Astrocyte (in vitro differentiated cells and primary cell): ENCODE measurements around the gene ZNF783. TPM values are rescaled to one million over a fixed set of nuclear protein-coding genes. Genes with fewer than 3 reads are reported as not detected.
"Not testable (repeated sequence)": the region's sequence is repeated elsewhere in the genome, so short reads cannot be mapped to it uniquely, and the experiment has no call there.

Experiments used
- DNase-seq: peaks from one replicate; pipeline ENCODE4 v3.0.0-alpha.2; 2010; ENCODE audit warnings: low read depth
- FAIRE-seq: peaks from 2 replicates; lab custom pipeline; 2011; peaks lifted over from hg19 to GRCh38; lab: Jason Lieb, UNC
- H2AFZ ChIP-seq: 2 replicates; pipeline ENCODE4 v1.6.0; 2012; ENCODE audit warnings: low read depth, low read length, inconsistent platforms
- H3K27ac ChIP-seq: 2 replicates; pipeline ENCODE4 v1.5.1; 2011; ENCODE audit warnings: low read depth, low read length, inconsistent platforms
- H3K27me3 ChIP-seq: 2 replicates; pipeline ENCODE4 v1.6.0; 2011; ENCODE audit warnings: low read length, inconsistent platforms; ENCODE audit not compliant: insufficient read depth
- H3K36me3 ChIP-seq: 2 replicates; pipeline ENCODE4 v1.5.1; 2011; ENCODE audit warnings: low read length, inconsistent platforms; ENCODE audit not compliant: insufficient read depth
- H3K4me1 ChIP-seq: 2 replicates; pipeline ENCODE4 v1.5.1; 2011; ENCODE audit warnings: low read length, inconsistent platforms; ENCODE audit not compliant: insufficient read depth
- H3K4me2 ChIP-seq: 2 replicates; pipeline ENCODE4 v1.6.0; 2012; ENCODE audit warnings: low read length, inconsistent platforms
- H3K4me3 ChIP-seq: 2 replicates; pipeline ENCODE4 v1.5.1; 2011; ENCODE audit warnings: low read depth, mild to moderate bottlenecking, low read length, inconsistent platforms; ENCODE audit not compliant: insufficient read depth
- H3K79me2 ChIP-seq: 2 replicates; pipeline ENCODE4 v1.6.0; 2012; ENCODE audit warnings: mild to moderate bottlenecking, low read length, inconsistent platforms; ENCODE audit not compliant: insufficient read depth
- H3K9ac ChIP-seq: 2 replicates; pipeline ENCODE4 v1.6.0; 2012; ENCODE audit warnings: mild to moderate bottlenecking, low read length, inconsistent platforms
- H3K9me3 ChIP-seq: 2 replicates; pipeline ENCODE4 v1.5.1; 2012; ENCODE audit warnings: low read depth, mild to moderate bottlenecking, low read length, inconsistent platforms; ENCODE audit not compliant: insufficient read depth
- H4K20me1 ChIP-seq: 2 replicates; pipeline ENCODE4 v1.6.0; 2012; ENCODE audit warnings: low read length, inconsistent platforms; ENCODE audit not compliant: insufficient read depth
- H3K27ac Mint-ChIP-seq: one replicate; pipeline ENCODE4 v1.8.0; 2021; ENCODE audit warnings: mild to moderate bottlenecking, mixed read lengths; ENCODE audit not compliant: unreplicated experiment
- H3K27me3 Mint-ChIP-seq: one replicate; pipeline ENCODE4 v1.8.0; 2021; ENCODE audit warnings: low read depth, mixed read lengths; ENCODE audit not compliant: unreplicated experiment
- H3K36me3 Mint-ChIP-seq: one replicate; pipeline ENCODE4 v1.8.0; 2021; ENCODE audit warnings: low read depth, mixed read lengths; ENCODE audit not compliant: unreplicated experiment
- H3K4me1 Mint-ChIP-seq: one replicate; pipeline ENCODE4 v1.8.0; 2021; ENCODE audit warnings: low read depth, mixed read lengths; ENCODE audit not compliant: unreplicated experiment
- H3K4me3 Mint-ChIP-seq: one replicate; pipeline ENCODE4 v1.8.0; 2021; ENCODE audit warnings: mild to moderate bottlenecking, moderate library complexity, mixed read lengths; ENCODE audit not compliant: unreplicated experiment
- H3K9me3 Mint-ChIP-seq: one replicate; pipeline ENCODE4 v1.8.0; 2021; ENCODE audit warnings: mild to moderate bottlenecking, mixed read lengths; ENCODE audit not compliant: unreplicated experiment
- EZH2 ChIP-seq: IDR thresholded peaks from 2 replicates; pipeline ENCODE4 v1.6.1; 2012; ENCODE audit warnings: mild to moderate bottlenecking, low read length, inconsistent platforms; ENCODE audit not compliant: insufficient read depth
- total RNA-seq: library from RNA; stranded (reverse); gene quantifications from 2 replicates; pipeline ENCODE4 v1.2.1, GENCODE V29; 2021
- TF ChIP-seq, protein P1 (sequence below): IDR thresholded peaks from 2 replicates; pipeline ENCODE4 v1.5.1; 2011; ENCODE audit warnings: low read depth, mild to moderate bottlenecking, inconsistent platforms, low read length, moderate library complexity; ENCODE audit not compliant: insufficient read depth

ZNF783 gene
- total RNA-seq, 1 donor from 2014 or later = 10.6 TPM

DNA sequence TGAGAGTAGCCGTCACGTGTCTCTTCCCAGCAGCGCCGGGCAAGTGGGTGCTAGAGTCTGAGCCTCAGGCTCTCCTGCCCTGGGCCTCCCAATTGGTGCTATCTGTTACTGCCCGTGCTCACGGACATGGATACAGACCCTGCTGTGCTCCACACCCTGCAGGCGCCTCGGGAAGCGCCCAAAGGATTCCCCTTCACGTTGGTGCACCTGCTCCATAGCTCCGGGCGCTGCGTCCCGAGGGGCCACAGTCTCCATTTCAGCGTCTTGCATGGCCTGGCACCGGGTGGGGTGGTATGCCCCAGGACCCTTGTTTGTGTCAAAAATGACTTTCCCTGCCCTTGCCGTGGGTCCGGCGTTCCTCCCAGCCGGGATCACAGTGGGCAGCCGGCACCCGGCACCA lies 36.3 kb upstream of the ZNF783 start:
- Histone ChIP-seq H4K20me1 (peaks cover 9% of the 10 kb centered on the region), H2AFZ (no peak overlapping the region), H3K9ac (no peak overlapping the region), H3K9me3 (no peaks in the 10 kb centered on the region), H3K36me3 (peaks cover 3% of the 10 kb centered on the region), H3K27me3 (no peaks in the 10 kb centered on the region), H3K4me2 (no peak overlapping the region), H3K4me1 (no peaks in the 10 kb centered on the region), H3K4me3 (no peak overlapping the region), H3K27ac (no peak overlapping the region), H3K79me2 (peaks cover 2% of the 10 kb centered on the region)
- H3K27ac Mint-ChIP-seq = no peak overlapping the region
- TF ChIP-seq, protein P1, sequence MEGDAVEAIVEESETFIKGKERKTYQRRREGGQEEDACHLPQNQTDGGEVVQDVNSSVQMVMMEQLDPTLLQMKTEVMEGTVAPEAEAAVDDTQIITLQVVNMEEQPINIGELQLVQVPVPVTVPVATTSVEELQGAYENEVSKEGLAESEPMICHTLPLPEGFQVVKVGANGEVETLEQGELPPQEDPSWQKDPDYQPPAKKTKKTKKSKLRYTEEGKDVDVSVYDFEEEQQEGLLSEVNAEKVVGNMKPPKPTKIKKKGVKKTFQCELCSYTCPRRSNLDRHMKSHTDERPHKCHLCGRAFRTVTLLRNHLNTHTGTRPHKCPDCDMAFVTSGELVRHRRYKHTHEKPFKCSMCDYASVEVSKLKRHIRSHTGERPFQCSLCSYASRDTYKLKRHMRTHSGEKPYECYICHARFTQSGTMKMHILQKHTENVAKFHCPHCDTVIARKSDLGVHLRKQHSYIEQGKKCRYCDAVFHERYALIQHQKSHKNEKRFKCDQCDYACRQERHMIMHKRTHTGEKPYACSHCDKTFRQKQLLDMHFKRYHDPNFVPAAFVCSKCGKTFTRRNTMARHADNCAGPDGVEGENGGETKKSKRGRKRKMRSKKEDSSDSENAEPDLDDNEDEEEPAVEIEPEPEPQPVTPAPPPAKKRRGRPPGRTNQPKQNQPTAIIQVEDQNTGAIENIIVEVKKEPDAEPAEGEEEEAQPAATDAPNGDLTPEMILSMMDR = no peak
- no peak for TF ChIP-seq EZH2
- no peak for DNase-seq
- no peak for FAIRE-seq
- peaks cover 2% of the 10 kb centered on the region for H3K4me1 Mint-ChIP-seq
- no peak overlapping the region for H3K4me3 Mint-ChIP-seq
- H3K9me3 Mint-ChIP-seq = no peaks in the 10 kb centered on the region
- peaks cover 11% of the 10 kb centered on the region for H3K36me3 Mint-ChIP-seq
- H3K27me3 Mint-ChIP-seq = no peaks in the 10 kb centered on the region

DNA sequence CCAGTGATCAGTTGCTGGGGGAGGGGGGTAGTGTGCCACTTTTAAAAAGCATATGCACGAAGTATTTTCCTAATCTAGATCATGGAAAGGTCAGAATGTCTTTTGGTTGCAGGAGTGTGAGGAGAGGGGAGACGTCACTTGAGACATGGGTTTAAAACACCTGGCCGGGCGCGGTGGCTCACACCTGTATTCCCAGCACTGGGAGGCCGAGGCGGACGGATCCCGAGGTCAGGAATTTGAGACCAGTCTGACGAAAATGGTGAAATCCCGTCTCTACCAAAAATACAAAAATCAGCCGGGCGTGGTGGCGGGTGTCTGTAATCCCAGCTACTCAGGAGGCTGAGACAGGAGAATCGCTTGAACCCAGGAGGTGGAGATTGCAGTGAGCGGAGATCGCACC lies 35.6 kb upstream of the ZNF783 start:
- not testable (repeated sequence) for H3K79me2 ChIP-seq, H3K27ac Mint-ChIP-seq, H3K36me3 Mint-ChIP-seq, H3K36me3 ChIP-seq, H3K27me3 Mint-ChIP-seq, H4K20me1 ChIP-seq, H3K9me3 Mint-ChIP-seq, FAIRE-seq, H3K4me1 Mint-ChIP-seq, H2AFZ ChIP-seq, H3K4me1 ChIP-seq, H3K27ac ChIP-seq, H3K4me3 ChIP-seq, H3K27me3 ChIP-seq, H3K4me2 ChIP-seq, H3K4me3 Mint-ChIP-seq, H3K9ac ChIP-seq, DNase-seq, H3K9me3 ChIP-seq

DNA sequence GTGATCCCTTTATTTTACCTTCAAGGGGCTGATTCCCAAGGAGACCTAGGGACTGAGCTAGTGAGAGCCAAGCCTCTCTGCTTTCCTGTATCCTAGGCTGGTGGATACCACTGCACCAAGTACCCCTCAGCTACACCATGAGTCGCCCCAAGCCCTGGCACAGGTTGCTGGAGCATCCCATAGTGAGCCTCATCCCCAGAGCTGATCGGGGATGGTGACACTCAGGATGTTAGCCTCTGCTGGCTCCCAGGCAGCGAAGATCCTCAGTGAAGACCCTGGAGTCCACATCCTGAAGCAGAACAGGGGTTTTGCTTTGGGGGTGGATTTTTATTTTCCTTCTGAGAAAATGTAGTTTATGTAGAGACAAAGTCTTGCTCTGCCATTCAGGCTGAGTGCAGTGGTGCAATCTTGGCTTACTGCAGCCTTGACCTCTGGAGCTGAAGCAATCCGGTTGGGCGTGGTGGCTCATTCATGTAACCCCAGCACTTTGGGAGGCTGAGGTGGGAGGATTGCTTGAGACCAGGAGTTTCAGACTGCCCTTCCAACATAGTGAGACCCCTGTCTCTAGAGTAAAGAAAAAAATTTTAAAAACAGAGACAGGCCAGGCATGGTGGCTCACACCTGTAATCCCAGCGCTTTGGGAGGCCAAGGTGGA lies 35.0 kb upstream of the ZNF783 start:
- no peak overlapping the region for H3K27ac ChIP-seq
- Mint-ChIP-seq H3K4me3 (no peak overlapping the region), H3K36me3 (peaks cover 2% of the 10 kb centered on the region), H3K4me1 (no peaks in the 10 kb centered on the region), H3K27me3 (no peaks in the 10 kb centered on the region), H3K9me3 (no peaks in the 10 kb centered on the region), H3K27ac (no peak overlapping the region)
- H4K20me1 ChIP-seq = no peaks in the 10 kb centered on the region
- no peak overlapping the region for H3K9ac ChIP-seq
- TF ChIP-seq, protein P1 = no peak
- no peaks in the 10 kb centered on the region for H3K4me1 ChIP-seq
- H3K9me3 ChIP-seq = no peaks in the 10 kb centered on the region
- no peaks in the 10 kb centered on the region for H3K27me3 ChIP-seq
- H2AFZ ChIP-seq = no peak overlapping the region
- H3K36me3 ChIP-seq = peaks cover 3% of the 10 kb centered on the region
- peaks cover 2% of the 10 kb centered on the region for H3K79me2 ChIP-seq
- H3K4me2 ChIP-seq = no peak overlapping the region
- DNase-seq (no peak), FAIRE-seq (no peak)
- no peak overlapping the region for H3K4me3 ChIP-seq
